ENCODE results near the gene ADGB.

GRCh38 chr6:146578054-146578453 lies 20.7 kb upstream of the ADGB start:
- TF ChIP-seq CTBP1 (IDR thresholded peaks at IDR 0.05; ENCODE audit: borderline replicate concordance) (no peak), ARNT (IDR thresholded peaks at IDR 0.05) (no peak), PKNOX1 (IDR thresholded peaks at IDR 0.05) (no peak), FOXA1 (IDR thresholded peaks at IDR 0.05) (no peak), FOXK2 (IDR thresholded peaks at IDR 0.05) (no peak), NFRKB (IDR thresholded peaks at IDR 0.05) (no peak), SUZ12 (IDR thresholded peaks at IDR 0.05) (no peak)
